ENCODE results near the gene ZNF275. TPM values are rescaled to one million over a fixed set of nuclear protein-coding genes. Genes with fewer than 3 reads are reported as not detected.

ZNF275 gene
- total RNA-seq, 4 donors from 2014 or later, result 11.8 to 15.9 (median 12.6) TPM

GRCh38 chrX:153320555-153321184 is 13.3 kb upstream of the ZNF275 start:
- DNase-seq (ENCODE audit: low spot score in 2 of 2), result no peak
- peaks cover 0 to 25% of the 10 kb centered on the region in 2 donors for H3K27me3 ChIP-seq
- H3K9me3 ChIP-seq, result peaks cover 0 to 2% (median 0%) of the 10 kb centered on the region in 4 donors
- no peaks in the 10 kb centered on the region for H3K36me3 ChIP-seq
- no peak for TF ChIP-seq POLR2A (IDR thresholded peaks at IDR 0.05)
- no peak for TF ChIP-seq EP300 (IDR thresholded peaks at IDR 0.05)
- TF ChIP-seq CTCF (IDR thresholded peaks at IDR 0.05), result no peak
- WGBS, 2 donors, result 0 to 54% methylated on average over 3 to 6 of the region's 13 CpGs
- H3K4me3 ChIP-seq, result no peak overlapping the region
- H3K4me1 ChIP-seq, result no peaks in the 10 kb centered on the region
- no peak overlapping the region for H3K27ac ChIP-seq

- WGBS, 2 donors, result 39 to 51% methylated on average over 4 to 36 of the region's 36 CpGs
- H3K27ac ChIP-seq, result no peak within 1 kb of the TSS
- H3K4me1 ChIP-seq, result no peaks in the 10 kb centered on the region
- TF ChIP-seq POLR2A (IDR thresholded peaks at IDR 0.05) (no peak), EP300 (IDR thresholded peaks at IDR 0.05) (no peak), CTCF (IDR thresholded peaks at IDR 0.05) (no peak)
- H3K36me3 ChIP-seq, result no peaks in the 10 kb centered on the region
- H3K9me3 ChIP-seq, result peaks cover 0 to 3% (median 0%) of the 10 kb centered on the region in 4 donors
- no peak for DNase-seq (ENCODE audit: low spot score in 2 of 2)
- peaks cover 0 to 25% of the 10 kb centered on the region in 2 donors for H3K27me3 ChIP-seq
- H3K4me3 ChIP-seq, result no peak within 1 kb of the TSS
These were observed 12.4 kb upstream of the ZNF275 start, which contains the start of gene PNMA6F for GRCh38 chrX:153321381-153322124. TSS of gene PNMA6F (minus strand) at chrX:153321767. CDS start at chrX:153320674, 1,093 bp downstream.

DNA sequence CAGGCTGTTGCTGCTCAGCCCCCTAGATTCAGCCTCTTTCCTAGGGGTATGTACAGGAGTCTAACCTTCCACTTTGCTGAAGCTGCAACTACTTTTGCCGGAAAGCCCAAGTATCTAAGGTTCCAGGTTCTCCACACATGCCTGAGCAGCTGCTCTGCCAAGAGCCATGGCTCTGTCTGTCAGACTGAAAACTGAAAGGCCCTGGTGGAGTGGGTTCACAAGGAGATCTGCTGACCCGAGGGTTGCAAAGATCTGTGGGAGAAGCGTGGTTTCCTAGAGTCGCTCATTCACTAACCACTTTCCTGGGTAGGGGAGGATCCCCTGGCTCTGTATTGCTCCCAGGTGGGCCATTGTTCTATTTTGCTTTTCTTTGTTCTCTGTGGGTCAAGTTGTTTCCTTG is 6.4 kb upstream of the ZNF275 start:
- H3K27ac ChIP-seq, result no peak overlapping the region
- TF ChIP-seq EP300 (IDR thresholded peaks at IDR 0.05) (no peak), POLR2A (IDR thresholded peaks at IDR 0.05) (no peak), CTCF (IDR thresholded peaks at IDR 0.05) (no peak)
- no peaks in the 10 kb centered on the region for H3K4me1 ChIP-seq
- no peak for DNase-seq (ENCODE audit: low spot score in 2 of 2)
- WGBS, 2 donors, result 73 to 100% methylated on average over 4 of the region's 4 CpGs
- H3K36me3 ChIP-seq, result no peaks in the 10 kb centered on the region
- H3K27me3 ChIP-seq, result peaks cover 0 to 11% of the 10 kb centered on the region in 2 donors
- H3K4me3 ChIP-seq, result no peak overlapping the region
- peaks cover 0 to 3% (median 0%) of the 10 kb centered on the region in 4 donors for H3K9me3 ChIP-seq

GRCh38 chrX:153333266-153333665 is 687 bp upstream of the ZNF275 start:
- Histone ChIP-seq H3K36me3 (no peaks in the 10 kb centered on the region), H3K4me1 (peaks cover 0 to 14% (median 0%) of the 10 kb centered on the region in 4 donors), H3K9me3 (no peaks in the 10 kb centered on the region), H3K27me3 (no peaks in the 10 kb centered on the region), H3K4me3 (peak overlapping the region in 1 of 4 donors; percentile 83), H3K27ac (no peak overlapping the region)
- TF ChIP-seq POLR2A (IDR thresholded peaks at IDR 0.05), result no peak
- TF ChIP-seq EP300 (IDR thresholded peaks at IDR 0.05), result no peak
- TF ChIP-seq CTCF (IDR thresholded peaks at IDR 0.05), result no peak
- 62 to 77% methylated on average over 2 of the region's 2 CpGs for WGBS, 2 donors
- no peak for DNase-seq (ENCODE audit: low spot score in 2 of 2)

Measured in tibial nerve (tissue), 4 donors.